Activated naive CD4-positive, alpha-beta T cell treated with anti-CD3 and anti-CD28 coated beads, Interleukin-2, amount 10 ng/mL, durations not matched to agents 5 hours and 36 hours (primary cell): ENCODE measurements around the gene ACTR10. TPM values are rescaled to one million over a fixed set of nuclear protein-coding genes. Genes with fewer than 3 reads are reported as not detected.

Source experiments
- total RNA-seq, 2 experiments: library from RNA; stranded (reverse); gene quantifications; one replicate each; pipeline ENCODE4 v1.2.3, GENCODE V29; 2021

The ACTR10 gene
- total RNA-seq: 10 to 100 TPM; 41.6 to 46.3 TPM

DNA sequence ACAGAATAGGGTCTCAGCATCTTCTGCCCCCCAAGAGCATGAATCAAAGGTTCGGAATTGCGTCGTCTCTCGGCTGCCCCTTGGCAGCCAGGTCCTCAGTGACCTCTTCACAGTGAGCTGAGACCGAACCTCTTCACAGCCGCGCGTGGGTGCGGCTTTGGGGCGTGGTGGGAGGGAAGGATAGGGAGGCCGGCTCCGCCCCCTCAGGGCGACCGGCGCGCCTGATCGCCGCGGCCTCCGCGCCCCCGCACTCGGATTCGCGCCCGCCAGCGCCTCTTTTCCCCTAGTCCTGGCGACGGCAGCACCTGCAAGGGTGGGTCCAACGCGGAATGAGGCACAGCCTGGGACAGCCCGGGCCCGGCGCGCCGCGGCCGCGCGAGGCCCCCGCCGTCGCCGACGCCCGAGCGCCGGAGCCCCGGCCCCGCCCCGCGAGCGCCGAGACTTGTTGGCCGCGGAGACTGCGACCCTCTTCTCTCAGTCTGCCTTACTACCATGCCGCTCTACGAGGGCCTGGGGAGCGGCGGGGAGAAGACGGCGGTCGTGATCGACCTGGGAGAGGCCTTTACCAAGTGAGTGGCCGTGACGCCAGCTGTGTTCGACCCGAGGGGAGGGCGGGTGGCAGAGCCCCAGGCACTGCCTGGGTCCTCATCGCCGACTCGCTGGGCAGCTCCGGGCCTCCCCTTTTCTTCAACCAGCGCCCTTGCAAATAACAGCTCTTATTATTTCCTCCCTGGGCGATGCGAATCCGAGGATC, at the start of gene ACTR10:
ACTR10 (plus strand) TSS at position 424 of the 754 bp plus-strand sequence; CDS start at position 493, 69 bp downstream.

DNA sequence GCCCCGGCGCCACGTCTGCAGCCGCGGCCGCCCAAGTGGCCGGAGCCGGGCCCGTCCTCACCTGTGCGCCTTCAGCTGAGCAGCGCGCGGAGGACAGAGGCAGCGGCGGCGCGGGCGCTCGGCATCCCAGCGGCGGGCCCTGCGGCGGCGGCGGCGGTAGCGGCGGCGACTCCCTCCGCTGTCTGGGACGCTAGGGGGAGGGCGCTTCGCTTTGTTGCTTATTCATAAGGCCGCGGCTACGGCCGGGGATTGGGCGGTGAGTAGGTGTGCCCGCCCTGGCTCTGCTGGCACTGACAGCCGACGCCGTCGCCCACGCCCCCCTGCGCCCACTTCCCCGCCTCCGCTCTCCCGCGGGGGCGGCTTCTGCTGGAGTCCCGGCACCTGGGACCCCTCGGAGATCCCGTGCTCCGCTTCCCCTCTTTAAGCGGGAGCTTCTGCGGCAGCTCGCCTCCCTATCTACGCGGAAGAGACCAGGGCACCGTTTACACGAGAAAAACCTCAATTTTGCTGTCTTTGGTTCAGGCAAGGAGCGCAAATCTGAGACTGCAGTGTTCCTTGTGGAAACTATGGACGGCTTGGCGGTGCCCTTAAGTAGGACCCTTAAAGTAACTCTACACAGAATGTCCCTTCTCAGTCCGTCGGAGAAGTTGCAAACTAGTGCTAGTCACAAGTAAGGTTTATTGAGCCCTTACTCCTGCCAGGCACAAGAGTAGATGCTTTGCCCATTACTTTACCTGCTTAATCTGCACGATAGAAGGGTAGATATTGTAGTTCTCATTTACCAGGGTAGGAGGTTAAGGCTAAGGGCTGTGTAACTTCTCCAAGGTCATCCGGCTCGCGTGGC, 47.7 kb upstream of the ACTR10 start, which contains the start of gene ARMH4:
ARMH4 (minus strand) TSS at position 200 of the 844 bp plus-strand sequence. CDS start 12,855 bp downstream, outside the sequence.

DNA sequence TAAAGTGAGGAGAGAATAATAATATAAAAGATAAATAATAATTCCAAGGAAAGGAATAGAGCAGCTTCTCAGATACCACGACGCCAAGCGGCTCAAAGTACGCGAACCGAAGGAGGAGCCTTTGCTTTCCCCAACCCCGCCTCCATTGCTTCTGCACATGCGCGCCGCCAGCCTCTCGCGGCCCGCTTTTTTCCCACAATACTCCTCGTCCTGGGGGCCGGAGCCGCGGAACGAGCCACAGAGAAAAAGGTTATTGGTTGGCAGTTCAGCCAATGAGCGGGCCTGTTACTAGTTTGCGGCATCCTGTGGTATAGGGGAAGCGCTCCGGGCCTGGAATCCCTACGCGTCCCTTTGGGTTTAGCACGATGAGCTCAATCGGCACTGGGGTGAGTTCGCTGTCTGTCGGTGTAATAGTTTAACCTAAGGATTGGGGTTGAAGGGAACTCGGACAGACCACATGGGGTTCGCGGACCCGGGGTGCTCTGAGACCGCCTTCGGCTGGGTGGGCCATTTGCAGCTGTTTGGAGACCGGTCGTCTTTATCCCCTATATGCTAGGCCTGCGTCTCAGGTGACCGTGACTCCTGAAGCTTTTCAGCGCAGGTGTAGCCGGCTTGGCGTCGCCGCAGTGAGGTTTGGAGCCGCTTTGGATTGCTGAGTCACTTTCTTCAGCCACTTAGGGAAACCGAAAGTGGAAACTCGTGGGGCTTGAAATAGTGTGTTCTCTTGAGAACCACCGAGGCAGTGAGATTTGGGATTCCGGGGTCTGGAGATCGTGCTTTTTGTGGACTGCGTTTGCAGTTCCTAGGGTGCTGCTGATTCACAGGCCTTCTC, 44.8 kb downstream of the ACTR10 start, which contains the start of gene PSMA3:
PSMA3 (plus strand) TSS at position 288 of the 832 bp plus-strand sequence; CDS start at position 366, 78 bp downstream.

Other genes with a start within 250 kb of the ACTR10 start
- gene ARMH4, start 47.9 kb upstream of the ACTR10 start, total RNA-seq: under 1 TPM in 1 of 2 experiments, not detected in 1; 0.18 TPM
- 100 to 1,000 TPM; 182 to 184 TPM for gene PSMA3, start 44.7 kb downstream of the ACTR10 start, total RNA-seq
- gene ARID4A, start 98.4 kb downstream of the ACTR10 start, total RNA-seq: 10 to 100 TPM; 33.6 to 35.2 TPM
- not detected for gene TOMM20L, start 195.8 kb downstream of the ACTR10 start, total RNA-seq
- 10 to 100 TPM; 43.5 to 52.5 TPM for gene TIMM9, start 227.4 kb downstream of the ACTR10 start, total RNA-seq
- 10 to 100 TPM; 29.0 to 29.6 TPM for gene KIAA0586, start 227.6 kb downstream of the ACTR10 start, total RNA-seq